ENCODE data around the gene CDX2.

- TF ChIP-seq CTCF (IDR thresholded peaks at IDR 0.05; ENCODE audit: low read depth, low read length, poor library complexity, severe bottlenecking) (no peak), EZH2phosphoT487 (IDR thresholded peaks at IDR 0.05; ENCODE audit: borderline replicate concordance, low read length) (no peak)
Measured at GRCh38 chr13:27961227-27962085, 7.7 kb downstream of the CDX2 start.
